Fibroblast of lung (primary cell): Measurements from ENCODE around the gene GLDN. TPM values are rescaled to one million over a fixed set of nuclear protein-coding genes. Genes with fewer than 3 reads are reported as not detected.

Experiments used
- DNase-seq, 2 donors: peaks; one replicate each; pipeline versions ENCODE4 v3.0.0 to v3.0.0-alpha.2; 2010; ENCODE audit warnings: low read depth in 2 of 2
- H2AFZ ChIP-seq: 2 replicates; pipeline ENCODE4 v1.5.1; 2012; ENCODE audit warnings: low read length, control low read depth, inconsistent platforms
- H3K27ac ChIP-seq: 2 replicates; pipeline ENCODE4 v1.5.1; 2011; ENCODE audit warnings: low read length, control low read depth; ENCODE audit not compliant: insufficient read depth
- H3K27me3 ChIP-seq: 2 replicates; pipeline ENCODE4 v1.5.1; 2011; ENCODE audit warnings: mild to moderate bottlenecking, low read length; ENCODE audit not compliant: control insufficient read depth, insufficient read depth
- H3K36me3 ChIP-seq: 2 replicates; pipeline ENCODE4 v1.5.1; 2011; ENCODE audit warnings: low read length; ENCODE audit not compliant: control insufficient read depth, insufficient read depth
- H3K4me1 ChIP-seq: 2 replicates; pipeline ENCODE4 v1.5.1; 2011; ENCODE audit warnings: low read length; ENCODE audit not compliant: control insufficient read depth, insufficient read depth; ENCODE audit errors: extremely low read depth
- H3K4me2 ChIP-seq: 2 replicates; pipeline ENCODE4 v1.5.1; 2011; ENCODE audit warnings: low read length, control low read depth; ENCODE audit not compliant: insufficient read depth; ENCODE audit errors: extremely low read depth
- H3K4me3 ChIP-seq, 4 experiments: fragments of 200-600 bp in 1 of 4; sonication (generic) in 1 of 4; replicated peaks in 1 of 4; 2 replicates each; pipeline ENCODE4 v1.5.1; 2011 to 2016; ENCODE audit warnings: low read length in 4 of 4, low read depth in 3 of 4, mild to moderate bottlenecking in 3 of 4, control low read depth in 2 of 4, inconsistent platforms in 1 of 4, mixed read lengths in 1 of 4; ENCODE audit not compliant: insufficient read depth in 1 of 4; ENCODE audit errors: control extremely low read depth in 1 of 4
- H3K79me2 ChIP-seq: 2 replicates; pipeline ENCODE4 v1.5.1; 2012; ENCODE audit warnings: mild to moderate bottlenecking, low read length, inconsistent platforms; ENCODE audit not compliant: control insufficient read depth, insufficient read depth
- H3K9ac ChIP-seq: 2 replicates; pipeline ENCODE4 v1.5.1; 2011; ENCODE audit warnings: mild to moderate bottlenecking, low read length, control low read depth; ENCODE audit not compliant: insufficient read depth
- H3K9me3 ChIP-seq: 2 replicates; pipeline ENCODE4 v1.5.1; 2012; ENCODE audit warnings: low read depth, low read length; ENCODE audit not compliant: control insufficient read depth, insufficient read depth
- H4K20me1 ChIP-seq: 2 replicates; pipeline ENCODE4 v1.5.1; 2011; ENCODE audit warnings: low read length; ENCODE audit not compliant: control insufficient read depth, insufficient read depth; ENCODE audit errors: extremely low read depth
- CTCF ChIP-seq, 2 donors: IDR thresholded peaks in 1 of 2; conservative IDR thresholded peaks in 1 of 2; 1 replicate in 1 of 2; 2 replicates in 1 of 2; pipeline ENCODE4 v1.5.1; 2011 to 2012; ENCODE audit warnings: low read length in 2 of 2, control low read depth in 1 of 2, inconsistent platforms in 1 of 2, low read depth in 1 of 2, mild to moderate bottlenecking in 1 of 2
- EZH2 ChIP-seq: IDR thresholded peaks from 2 replicates; pipeline ENCODE4 v1.5.1; 2012; ENCODE audit warnings: low read length, control low read depth, mild to moderate bottlenecking; ENCODE audit errors: missing control alignments
- polyA plus RNA-seq, 2 donors: library from polyadenylated mRNA; depleted of rRNA in 1 of 2; stranded (reverse) in 1 of 2; unstranded in 1 of 2; fragments of >200 nt; gene quantifications; 2 replicates each; pipeline ENCODE4 v1.2.1, GENCODE V29; 2011 to 2012; ENCODE audit warnings: missing spikeins in 1 of 2
- total RNA-seq: library from RNA; depleted of rRNA; stranded (reverse); fragments of >200 nt; gene quantifications from 2 replicates; pipeline ENCODE4 v1.2.1, GENCODE V29; 2014

The GLDN gene
- total and polyA plus RNA-seq, 2 donors (not counting 1 experiment from before 2014, with no cell fraction given), result 1.8 to 50.7 TPM

DNA sequence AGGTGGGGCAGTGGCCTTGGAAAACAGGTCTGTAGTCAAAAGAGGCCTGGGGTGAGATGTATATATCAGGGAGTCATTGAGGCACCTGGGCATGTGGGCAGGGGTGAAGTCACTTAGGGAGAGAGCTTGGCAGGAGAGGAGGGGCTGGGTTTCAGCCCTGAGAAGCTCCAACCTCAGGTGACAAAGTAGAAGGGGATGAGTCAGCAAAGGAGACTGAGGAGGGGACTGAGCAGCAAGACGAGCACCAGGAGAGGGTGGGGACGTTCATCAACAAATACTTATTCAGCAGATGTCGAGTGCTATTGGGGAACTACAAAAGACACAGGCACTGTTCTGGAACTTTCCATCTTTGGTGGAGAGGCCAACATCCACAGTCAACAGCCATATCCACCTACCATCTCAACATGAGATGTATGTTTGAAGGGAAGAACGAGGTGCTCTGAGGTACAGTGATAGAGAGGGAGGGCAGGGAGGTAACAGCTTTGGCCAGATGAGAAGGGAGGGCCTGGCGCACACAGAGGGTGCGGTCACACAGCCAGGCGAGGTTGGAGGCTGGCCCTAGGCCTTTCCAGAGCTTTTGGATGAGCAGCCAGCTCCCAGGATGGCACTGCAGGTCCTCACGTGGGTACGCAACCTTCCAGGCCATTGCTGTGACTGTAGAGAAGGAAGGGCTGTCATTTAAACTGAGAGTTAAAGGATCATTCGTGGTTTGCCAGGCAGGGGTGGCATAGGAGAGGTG, 45.7 kb downstream of the GLDN start:
- H3K4me3 ChIP-seq, result no peak overlapping the region
- no peaks in the 10 kb centered on the region for H3K79me2 ChIP-seq
- TF ChIP-seq EZH2 (no peak), CTCF (conservative IDR thresholded peaks at IDR 0.05 in 1 of 2, IDR thresholded peaks at IDR 0.05 in 1 of 2; ENCODE audit: low read depth in 1 of 2, low read length in 2 of 2) (no peak)

GRCh38 chr15:51387699-51388041, 46.2 kb downstream of the GLDN start:
- H3K4me3 ChIP-seq, result no peak overlapping the region
- no peaks in the 10 kb centered on the region for H3K79me2 ChIP-seq
- no peaks in the 10 kb centered on the region for H3K9me3 ChIP-seq
- H3K27ac ChIP-seq, result no peak overlapping the region
- peaks cover 2% of the 10 kb centered on the region for H3K27me3 ChIP-seq
- DNase-seq, result no peak
- no peaks in the 10 kb centered on the region for H3K4me1 ChIP-seq
- H4K20me1 ChIP-seq, result no peaks in the 10 kb centered on the region
- H3K36me3 ChIP-seq, result no peaks in the 10 kb centered on the region
- no peak overlapping the region for H3K9ac ChIP-seq
- no peak overlapping the region for H3K4me2 ChIP-seq
- H2AFZ ChIP-seq, result no peak overlapping the region
- TF ChIP-seq EZH2, result no peak
- no peak for TF ChIP-seq CTCF (conservative IDR thresholded peaks at IDR 0.05 in 1 of 2, IDR thresholded peaks at IDR 0.05 in 1 of 2; ENCODE audit: low read depth in 1 of 2, low read length in 2 of 2)

More for the DNA sequence above, 45.7 kb downstream of the GLDN start:
- Histone ChIP-seq H3K9ac (no peak overlapping the region), H3K27ac (no peak overlapping the region), H3K36me3 (no peaks in the 10 kb centered on the region), H2AFZ (no peak overlapping the region), H3K27me3 (peaks cover 2% of the 10 kb centered on the region), H3K9me3 (no peaks in the 10 kb centered on the region), H4K20me1 (no peaks in the 10 kb centered on the region), H3K4me2 (no peak overlapping the region), H3K4me1 (no peaks in the 10 kb centered on the region)
- DNase-seq, result no peak

GRCh38 chr15:51388726-51389125, 47.3 kb downstream of the GLDN start:
- Histone ChIP-seq H3K4me1 (no peaks in the 10 kb centered on the region), H3K4me2 (no peak overlapping the region), H3K36me3 (no peaks in the 10 kb centered on the region), H3K27ac (no peak overlapping the region), H3K79me2 (no peaks in the 10 kb centered on the region), H3K4me3 (no peak overlapping the region), H3K27me3 (no peaks in the 10 kb centered on the region), H3K9me3 (no peaks in the 10 kb centered on the region), H2AFZ (no peak overlapping the region), H4K20me1 (no peaks in the 10 kb centered on the region), H3K9ac (no peak overlapping the region)
- no peak for DNase-seq
- TF ChIP-seq EZH2 (no peak), CTCF (conservative IDR thresholded peaks at IDR 0.05 in 1 of 2, IDR thresholded peaks at IDR 0.05 in 1 of 2; ENCODE audit: low read depth in 1 of 2, low read length in 2 of 2) (no peak)
